Right kidney (tissue), 1 donor: ENCODE data around the gene FHIT.

Experiments used
- DNase-seq: peaks from one replicate; pipeline ENCODE4 v3.0.0-alpha.2; 2016

Gene FHIT

GRCh38 chr3:60835796-60836195, 415.5 kb downstream of the FHIT start:
- no peak for DNase-seq

GRCh38 chr3:60829058-60829457, 422.2 kb downstream of the FHIT start:
- DNase-seq, result no peak

DNA sequence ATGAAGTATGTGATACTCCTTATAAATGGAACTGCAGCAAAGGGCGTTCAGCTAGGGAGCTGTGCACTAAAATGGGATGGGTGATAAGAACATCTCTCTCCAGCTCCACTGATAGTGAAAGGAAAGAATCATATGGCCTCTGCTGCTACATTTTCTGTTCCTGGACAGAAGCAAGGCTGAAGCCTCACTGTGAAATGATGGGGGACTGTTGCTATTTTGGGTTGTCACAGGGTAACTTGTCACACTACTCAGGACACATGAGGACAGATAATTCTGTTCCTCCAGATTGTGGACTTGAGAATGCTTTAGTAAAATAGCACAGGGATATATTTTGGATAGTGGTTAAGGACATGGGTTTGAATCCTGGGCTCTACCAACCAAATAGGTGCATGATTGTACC, 423.6 kb downstream of the FHIT start:
- no peak for DNase-seq

DNA sequence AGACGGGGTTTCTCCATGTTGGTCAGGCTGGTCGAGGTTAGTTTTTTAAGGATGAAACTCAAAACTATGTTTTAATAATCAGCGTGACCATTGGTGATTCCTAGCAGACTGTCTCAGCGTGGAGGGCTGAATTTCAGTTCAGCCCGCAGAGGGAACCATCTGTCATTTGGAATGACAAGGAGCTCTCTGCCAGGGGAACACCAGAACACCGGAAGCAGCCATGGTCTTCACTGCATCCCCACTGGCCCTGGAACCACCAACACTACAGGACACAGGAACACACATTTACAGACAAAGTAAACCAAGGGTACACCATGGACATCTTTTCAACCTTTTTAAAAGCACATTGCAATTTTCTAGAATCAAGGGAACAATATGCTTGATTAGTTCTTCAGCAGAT, 424.7 kb downstream of the FHIT start:
- no peak for DNase-seq

- no peak for DNase-seq
These were observed 438.8 kb downstream of the FHIT start for GRCh38 chr3:60812502-60812901.

DNA sequence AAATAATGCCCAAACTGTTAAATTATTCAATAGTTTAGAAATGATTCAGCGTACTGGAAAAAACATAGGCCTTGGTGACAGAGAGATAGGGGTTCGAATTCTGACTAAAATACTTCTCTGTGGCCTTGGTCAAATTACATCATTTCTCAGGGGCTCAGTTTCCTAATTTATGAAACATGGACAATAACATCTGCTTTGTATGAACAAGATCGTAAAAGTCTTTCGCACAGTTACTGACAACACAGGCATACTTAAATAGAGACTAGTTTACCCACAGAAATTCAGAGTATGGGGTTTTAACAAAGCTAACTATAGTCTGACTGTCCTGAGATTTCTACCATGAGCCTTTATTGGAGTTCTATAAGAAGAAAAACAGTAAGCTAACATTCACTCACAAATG, 440.4 kb downstream of the FHIT start:
- no peak for DNase-seq

GRCh38 chr3:60809857-60810610, 441.2 kb downstream of the FHIT start:
- DNase-seq, result no peak

DNA sequence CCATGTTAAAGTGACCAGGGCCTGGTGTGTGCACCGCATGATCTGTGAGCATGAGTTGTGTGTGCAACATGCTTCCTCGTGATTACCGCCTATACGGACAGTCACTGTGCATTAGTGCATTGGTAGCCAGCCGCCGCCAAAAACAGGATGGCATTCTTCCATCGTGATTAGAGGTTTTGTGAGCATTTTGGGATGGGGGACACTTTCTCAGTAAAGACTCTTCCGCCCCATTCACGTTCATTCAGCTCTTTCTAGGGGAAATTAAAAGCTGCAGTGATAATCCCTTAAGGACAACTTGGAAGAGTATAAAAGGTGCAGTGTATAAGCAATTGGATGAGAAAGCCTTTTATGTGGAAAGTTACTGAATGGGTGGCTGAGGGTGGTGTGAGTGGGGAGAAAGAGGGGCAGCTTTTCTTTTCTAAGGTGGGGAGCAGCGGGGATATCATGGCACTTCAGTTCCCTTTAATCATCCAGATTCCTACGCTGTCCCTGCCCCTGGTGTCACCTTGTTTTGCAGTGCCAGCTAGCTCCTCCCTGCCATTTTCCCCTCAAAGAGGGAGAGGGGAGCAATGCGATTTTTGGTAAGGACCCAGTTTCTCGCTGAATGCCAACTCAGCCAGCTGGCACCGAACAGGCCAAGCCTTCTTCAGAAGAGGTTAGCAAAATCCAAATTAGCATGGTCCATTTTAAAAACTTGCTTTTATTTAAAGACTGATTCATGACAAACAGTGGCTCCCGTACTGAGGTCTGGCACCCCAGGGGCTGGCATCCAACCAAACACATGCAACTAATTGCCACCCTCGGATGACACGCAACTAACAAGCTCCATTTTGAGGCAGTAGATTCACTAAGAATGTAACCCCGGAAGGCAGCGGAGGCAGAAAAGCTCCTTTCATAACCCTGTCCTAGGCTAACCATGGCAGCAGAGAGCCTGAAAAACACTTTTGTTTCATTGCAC, 447.8 kb downstream of the FHIT start:
- no peak for DNase-seq

GRCh38 chr3:60801307-60801706, 449.9 kb downstream of the FHIT start:
- no peak for DNase-seq

GRCh38 chr3:60798456-60798855, 452.8 kb downstream of the FHIT start:
- DNase-seq, result no peak

- DNase-seq, result no peak
These were observed 458.9 kb downstream of the FHIT start for GRCh38 chr3:60792249-60792852.

DNA sequence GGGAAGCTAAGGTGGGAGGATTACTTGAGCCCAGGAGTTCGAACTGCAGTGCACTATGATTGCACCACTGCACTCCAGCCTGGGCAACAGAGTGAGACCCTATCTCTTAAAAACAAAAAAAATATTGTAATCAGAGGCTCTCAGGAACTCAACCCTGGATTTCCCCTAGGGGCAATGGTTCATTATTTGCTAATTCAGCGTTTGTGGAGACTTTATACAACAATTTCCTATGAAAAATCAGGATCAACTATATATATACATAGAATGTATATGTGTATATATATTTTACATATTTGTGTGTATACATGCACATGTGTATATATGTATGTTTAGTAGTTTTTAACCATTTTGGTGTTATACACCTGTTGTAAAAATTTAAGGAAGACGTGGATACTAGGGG, 463.1 kb downstream of the FHIT start:
- no peak for DNase-seq

DNA sequence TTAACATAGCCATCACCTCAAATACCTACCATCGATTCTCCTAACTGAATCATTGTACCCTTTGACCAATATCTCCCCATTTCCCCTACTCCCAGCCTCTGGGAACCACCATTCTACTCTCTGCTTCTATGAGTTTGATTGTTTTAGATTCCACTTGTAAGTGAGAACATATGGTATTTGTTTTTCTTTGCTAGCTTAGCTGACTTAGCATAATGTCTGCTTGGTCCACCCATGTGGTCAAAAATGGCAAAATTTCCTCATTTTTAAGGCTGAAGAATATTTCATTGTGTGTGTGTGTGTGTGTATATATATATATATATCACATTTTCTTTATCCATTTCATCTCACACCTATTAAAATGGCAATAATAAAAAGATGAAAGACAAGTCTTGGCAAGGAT, 469.3 kb downstream of the FHIT start:
- no peak for DNase-seq

DNA sequence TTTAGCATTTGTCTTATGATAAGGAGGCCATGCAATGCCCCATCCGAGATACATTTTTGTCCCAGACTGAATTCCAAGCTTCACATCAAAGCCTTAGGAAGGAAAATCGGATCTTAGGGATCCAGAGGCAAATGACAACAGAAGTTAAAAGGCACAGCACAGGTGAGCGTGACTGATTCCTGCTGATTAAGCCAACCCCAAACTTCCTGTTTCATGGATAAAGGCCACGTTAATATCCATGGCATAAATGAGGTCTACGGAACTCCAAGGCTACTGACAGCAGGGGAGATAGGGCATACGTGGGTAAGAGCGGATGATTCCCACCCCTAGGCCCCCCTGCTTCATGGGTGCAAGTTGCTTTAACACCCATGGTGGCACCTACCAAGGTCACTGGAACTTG, 471.6 kb downstream of the FHIT start:
- no peak for DNase-seq

DNA sequence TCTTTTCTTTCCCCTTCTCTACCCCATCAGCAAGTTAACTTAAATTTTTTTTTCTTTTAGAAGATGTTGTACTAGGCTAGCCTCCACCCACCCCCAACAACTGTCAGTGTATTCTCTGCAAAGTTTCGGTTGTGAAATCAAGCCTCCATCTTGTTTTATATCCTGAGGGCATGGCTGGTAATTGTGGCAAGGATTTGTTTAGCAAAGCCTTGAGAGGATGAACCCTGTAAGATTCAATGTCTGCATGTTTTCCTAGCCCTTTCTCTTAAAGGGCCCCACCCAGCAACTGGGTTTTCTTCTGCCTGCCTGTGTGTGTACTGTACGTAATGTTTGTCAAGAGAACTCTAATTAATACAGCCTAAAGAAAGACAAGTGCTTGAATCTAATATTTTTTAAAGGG, 475.3 kb downstream of the FHIT start:
- DNase-seq, result no peak

DNA sequence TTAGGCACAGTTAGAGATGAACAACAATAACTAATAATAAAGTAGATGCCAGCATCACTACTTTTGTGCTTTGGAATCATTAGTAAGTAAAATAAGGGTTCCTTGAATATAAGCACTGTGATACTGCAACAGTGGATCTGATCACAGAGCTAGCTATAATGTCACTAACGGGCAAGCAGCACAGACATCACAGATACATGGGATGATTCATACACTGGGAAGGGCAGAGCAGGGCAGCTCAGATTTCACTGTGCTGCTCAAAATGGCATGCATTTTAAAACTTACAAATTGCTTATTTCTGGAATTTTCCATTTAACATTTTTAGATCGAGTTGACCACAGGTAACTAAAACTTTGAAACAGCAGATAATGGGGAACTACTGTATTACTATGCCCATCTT, 476.6 kb downstream of the FHIT start:
- no peak for DNase-seq

DNA sequence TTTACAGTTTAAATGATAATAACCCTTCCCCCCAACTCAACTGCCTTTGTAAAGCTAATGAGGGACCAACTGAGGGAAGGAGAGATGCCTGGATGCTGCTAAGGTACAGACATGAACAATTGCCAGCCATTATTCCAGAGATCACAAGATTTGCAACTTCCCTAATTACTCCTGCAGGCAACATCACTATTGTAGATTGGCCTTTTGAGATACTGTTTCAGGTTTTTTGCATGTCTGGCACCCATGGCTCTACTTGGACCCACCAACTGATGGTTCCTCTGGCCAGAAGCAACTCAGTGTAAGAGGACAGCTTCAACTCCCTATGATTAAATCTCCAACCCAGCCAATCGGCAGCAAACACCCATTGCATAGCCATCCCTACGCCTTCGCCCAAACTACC, 478.7 kb downstream of the FHIT start:
- DNase-seq, result no peak

- DNase-seq, result no peak
These were observed 479.5 kb downstream of the FHIT start for GRCh38 chr3:60771766-60772165.

DNA sequence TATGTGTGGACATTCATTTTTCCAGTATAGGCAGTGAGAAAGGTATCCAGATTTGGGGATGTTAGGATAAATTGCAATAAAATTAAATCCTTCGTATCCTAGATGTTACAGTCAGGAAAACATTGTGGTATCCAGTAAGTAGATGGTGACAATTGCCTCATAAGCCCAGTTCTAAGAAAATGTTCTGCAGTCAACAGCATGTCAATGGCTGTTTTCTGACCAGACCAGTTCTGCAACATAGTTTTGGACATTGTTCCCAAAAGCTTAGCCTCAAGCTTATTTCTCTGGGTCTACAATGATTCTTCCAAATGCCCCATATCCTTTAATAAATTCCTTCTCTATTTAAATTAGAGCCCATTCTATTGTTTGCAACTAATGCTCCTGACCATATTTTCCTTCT, 480.7 kb downstream of the FHIT start:
- no peak for DNase-seq

GRCh38 chr3:60767536-60767935, 483.7 kb downstream of the FHIT start:
- no peak for DNase-seq

- DNase-seq, result no peak
These were observed 485.5 kb downstream of the FHIT start for GRCh38 chr3:60765776-60766175.

- no peak for DNase-seq
These were observed 486.4 kb downstream of the FHIT start for GRCh38 chr3:60764870-60765269.

DNA sequence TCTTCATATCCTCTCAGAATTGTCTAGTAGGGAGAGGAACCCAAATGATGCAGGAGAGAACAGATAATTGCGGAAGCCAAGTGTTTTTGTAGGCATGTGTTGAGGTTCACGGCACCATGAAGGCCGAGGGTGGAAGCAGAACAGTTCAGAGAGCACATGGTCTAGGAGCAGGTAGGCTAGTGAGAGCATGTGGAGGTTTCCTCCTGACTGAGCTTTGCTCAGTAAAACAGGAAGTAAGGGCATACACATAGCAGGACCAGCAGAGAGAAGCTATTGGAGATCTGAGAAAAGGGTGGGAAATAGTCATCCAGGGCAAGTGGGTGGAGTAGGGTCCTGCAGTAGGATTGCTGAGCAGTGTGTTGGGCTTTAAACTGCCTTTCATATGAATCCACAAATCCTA, 491.1 kb downstream of the FHIT start:
- DNase-seq, result no peak
